GM19240 (cell line): ENCODE measurements around the gene CASQ1.
A peak's percentile ranks its signal among the peaks of the same experiment; 100 is the strongest.

Experiments
- DNase-seq: peaks from one replicate; pipeline ENCODE4 v3.0.0; 2011; ENCODE audit warnings: low spot score; ENCODE audit not compliant: insufficient read length

CASQ1 gene

GRCh38 chr1:160204526-160205241, 14.3 kb downstream of the CASQ1 start:
- DNase-seq, result peak; percentile 52

- peak; percentile 67 for DNase-seq
Observed at GRCh38 chr1:160205242-160206035, 15.1 kb downstream of the CASQ1 start, which contains the start of gene PEA15. Gene PEA15, plus strand, starts transcription at chr1:160205384. Its CDS starts 6,161 bp downstream, at chr1:160211545.

- DNase-seq, result peak; percentile 29
Observed at GRCh38 chr1:160206036-160206389, 15.6 kb downstream of the CASQ1 start.

GRCh38 chr1:160206421-160207117, 16.2 kb downstream of the CASQ1 start:
- no peak for DNase-seq

- no peak for DNase-seq
Observed at GRCh38 chr1:160207118-160207650, 16.8 kb downstream of the CASQ1 start.

GRCh38 chr1:160207771-160208556, 17.6 kb downstream of the CASQ1 start:
- DNase-seq, result no peak

GRCh38 chr1:160208557-160209320, 18.4 kb downstream of the CASQ1 start:
- no peak for DNase-seq

GRCh38 chr1:160209321-160210046, 19.1 kb downstream of the CASQ1 start:
- no peak for DNase-seq

GRCh38 chr1:160210561-160210960, 20.2 kb downstream of the CASQ1 start:
- no peak for DNase-seq

- no peak for DNase-seq
Observed at GRCh38 chr1:160211046-160211790, 20.8 kb downstream of the CASQ1 start.

- no peak for DNase-seq
Observed at GRCh38 chr1:160214481-160215140, 24.2 kb downstream of the CASQ1 start.

- DNase-seq, result no peak
Observed at GRCh38 chr1:160216301-160216700, 25.9 kb downstream of the CASQ1 start.

GRCh38 chr1:160217481-160218051, 27.2 kb downstream of the CASQ1 start:
- DNase-seq, result no peak

GRCh38 chr1:160219062-160219929, 28.9 kb downstream of the CASQ1 start:
- no peak for DNase-seq

GRCh38 chr1:160220301-160220700, 29.9 kb downstream of the CASQ1 start:
- DNase-seq, result no peak

GRCh38 chr1:160221089-160221488, 30.7 kb downstream of the CASQ1 start:
- DNase-seq, result no peak

GRCh38 chr1:160222546-160222945, 32.2 kb downstream of the CASQ1 start:
- DNase-seq, result no peak
